GM21786 (cell line): ENCODE measurements around the gene FGF13.

ENCODE experiments used
- ATAC-seq: cut with Tn5 transposase; IDR thresholded peaks from one replicate; pipeline ENCODE4 v1.9.1; 2021; ENCODE audit not compliant: unreplicated experiment

Gene FGF13

GRCh38 chrX:138711399-138712347 lies at the start of gene FGF13:
Gene FGF13, minus strand, starts transcription at chrX:138711717. Its CDS starts 714 bp downstream, at chrX:138711003.
- no peak for ATAC-seq

GRCh38 chrX:138759217-138759943 lies 47.9 kb upstream of the FGF13 start:
- ATAC-seq = no peak

GRCh38 chrX:138756234-138756633 lies 44.7 kb upstream of the FGF13 start:
- no peak for ATAC-seq

- no peak for ATAC-seq
Measured at GRCh38 chrX:138754861-138755260, 43.3 kb upstream of the FGF13 start.

- ATAC-seq = no peak
Measured at GRCh38 chrX:138748480-138748879, 37.0 kb upstream of the FGF13 start.

- peak; percentile 59 for ATAC-seq
Measured at GRCh38 chrX:138745196-138745595, 33.7 kb upstream of the FGF13 start.

- ATAC-seq = no peak
Measured at GRCh38 chrX:138742217-138742616, 30.7 kb upstream of the FGF13 start.

GRCh38 chrX:138740341-138740740 lies 28.8 kb upstream of the FGF13 start:
- no peak for ATAC-seq

GRCh38 chrX:138723301-138723700 lies 11.8 kb upstream of the FGF13 start:
- ATAC-seq = no peak

- no peak for ATAC-seq
Measured at GRCh38 chrX:138719396-138719795, 7.9 kb upstream of the FGF13 start.

- ATAC-seq = no peak
Measured at GRCh38 chrX:138718941-138719340, 7.4 kb upstream of the FGF13 start.

GRCh38 chrX:138710866-138711341 lies 613 bp downstream of the FGF13 start:
- no peak for ATAC-seq

- ATAC-seq = no peak
Measured at GRCh38 chrX:138709886-138710791, 1.4 kb downstream of the FGF13 start.

- ATAC-seq = no peak
Measured at GRCh38 chrX:138708268-138708667, 3.2 kb downstream of the FGF13 start.

- no peak for ATAC-seq
Measured at GRCh38 chrX:138704596-138704995, 6.9 kb downstream of the FGF13 start.

- no peak for ATAC-seq
Measured at GRCh38 chrX:138704101-138704500, 7.4 kb downstream of the FGF13 start.

GRCh38 chrX:138692591-138692990 lies 18.9 kb downstream of the FGF13 start:
- ATAC-seq = no peak

- ATAC-seq = no peak
Measured at GRCh38 chrX:138691186-138691585, 20.3 kb downstream of the FGF13 start.

GRCh38 chrX:138690591-138690990 lies 20.9 kb downstream of the FGF13 start:
- no peak for ATAC-seq

- ATAC-seq = no peak
Measured at GRCh38 chrX:138683600-138683999, 27.9 kb downstream of the FGF13 start.

- ATAC-seq = no peak
Measured at GRCh38 chrX:138669693-138670092, 41.8 kb downstream of the FGF13 start.
